Suppressor macrophage (primary cell): ENCODE measurements around the gene ZNF486.
"Not testable (repeated sequence)": the region's sequence is repeated elsewhere in the genome, so short reads cannot be mapped to it uniquely, and the experiment has no call there.

Source experiments
- DNase-seq, 4 experiments: peaks; one replicate each; pipeline ENCODE4 v3.0.0-alpha.2; 2020 to 2022

ZNF486 gene

DNA sequence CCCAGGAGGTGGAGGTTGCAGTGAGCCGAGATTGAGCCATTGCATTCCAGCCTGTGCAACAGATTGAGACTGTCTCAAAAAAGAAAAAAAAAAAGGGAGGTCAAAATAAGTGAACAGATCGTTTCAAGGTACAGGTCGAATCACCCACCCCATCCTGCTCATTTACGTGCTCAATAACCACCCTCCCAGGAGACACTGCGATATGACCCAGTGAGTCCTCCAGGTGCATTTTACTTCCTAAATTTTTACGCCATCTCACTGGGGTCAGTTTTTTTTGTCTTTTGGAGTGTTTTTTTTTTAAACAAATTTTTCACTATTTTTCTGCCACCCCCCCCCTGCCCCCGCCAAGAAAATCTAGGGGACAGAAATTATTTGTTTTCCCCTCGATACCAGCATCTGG is 68.1 kb downstream of the ZNF486 start:
- DNase-seq = no peak

DNA sequence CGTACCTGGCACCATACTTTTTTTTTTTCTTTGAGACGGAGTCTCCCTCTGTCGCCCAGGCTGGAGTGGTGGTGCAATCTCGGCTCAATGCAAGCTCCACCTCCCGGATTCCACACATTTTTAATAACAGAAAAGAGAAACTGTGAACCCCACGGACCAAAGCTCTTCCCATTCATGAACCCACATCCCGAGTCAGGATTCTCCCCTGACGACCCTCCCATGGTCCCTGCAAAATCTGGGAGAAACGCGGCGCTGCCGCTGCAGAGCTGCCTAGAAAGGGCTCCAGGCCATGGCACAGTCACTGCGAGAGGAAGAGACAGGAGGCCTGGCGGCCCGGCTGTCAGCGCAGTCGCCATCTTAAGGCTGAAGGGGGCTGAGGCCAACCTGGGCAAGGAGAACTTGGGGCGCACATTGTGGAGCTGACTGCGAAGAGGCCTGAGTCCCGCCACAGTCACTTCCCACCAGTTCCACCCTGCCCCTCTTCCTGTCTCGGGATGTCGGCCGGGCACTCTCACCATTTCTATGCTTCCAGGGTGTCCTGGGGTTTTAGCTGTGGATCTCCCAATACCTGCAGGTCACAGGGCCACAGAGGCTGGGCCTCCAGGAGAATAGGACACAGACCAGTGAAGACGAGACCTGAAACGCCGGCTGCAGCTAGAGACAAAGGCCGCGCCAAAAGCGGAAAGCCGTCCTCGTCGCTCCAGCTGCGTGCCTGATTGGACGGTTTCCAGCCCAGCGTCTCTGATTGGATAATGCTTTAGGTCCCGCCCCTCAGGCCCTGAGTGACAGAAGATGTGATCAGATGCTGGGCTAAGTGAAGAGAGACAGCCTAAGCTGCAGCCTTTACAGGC is 71.0 kb downstream of the ZNF486 start:
- DNase-seq = peak; percentile 80 to 88 (median 82)

DNA sequence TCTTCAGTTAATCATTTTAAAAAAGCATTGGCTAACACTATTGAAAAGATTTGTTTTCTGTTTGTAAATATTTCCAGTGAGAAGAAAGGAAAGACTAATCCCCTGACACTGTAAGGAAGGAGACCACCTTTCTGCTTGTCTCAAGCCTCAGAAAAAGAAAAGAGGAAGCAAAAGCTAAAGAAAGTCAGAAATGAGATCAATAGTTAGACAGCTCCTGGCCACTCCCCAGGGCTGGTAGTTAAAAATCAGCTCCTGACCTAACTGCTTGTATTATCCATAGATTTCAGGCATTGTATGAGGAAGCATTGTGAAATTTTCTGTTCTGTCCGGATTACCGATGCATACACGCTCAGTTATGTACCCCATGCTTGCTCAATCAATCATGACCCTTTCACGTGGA is 76.6 kb downstream of the ZNF486 start:
- DNase-seq = no peak

DNA sequence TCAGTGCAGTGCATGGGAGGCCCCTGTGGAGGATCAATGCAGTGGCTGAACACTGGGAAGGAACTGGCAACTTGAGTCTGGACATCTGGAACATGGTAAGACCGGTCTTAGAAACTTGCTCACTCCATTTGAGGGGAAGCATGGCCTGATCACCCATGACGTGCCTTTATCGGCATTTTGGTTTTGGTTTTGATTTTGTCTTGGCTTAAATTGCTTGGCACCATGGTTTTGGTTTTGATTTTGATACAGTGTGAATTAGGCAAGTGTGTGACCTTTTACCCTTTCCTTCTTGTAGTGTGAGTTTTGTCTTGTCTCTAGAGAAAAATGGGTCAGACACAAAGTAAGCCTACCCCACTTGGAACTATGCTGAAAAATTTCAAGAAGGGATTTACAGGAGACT is 77.3 kb downstream of the ZNF486 start:
- no peak for DNase-seq

DNA sequence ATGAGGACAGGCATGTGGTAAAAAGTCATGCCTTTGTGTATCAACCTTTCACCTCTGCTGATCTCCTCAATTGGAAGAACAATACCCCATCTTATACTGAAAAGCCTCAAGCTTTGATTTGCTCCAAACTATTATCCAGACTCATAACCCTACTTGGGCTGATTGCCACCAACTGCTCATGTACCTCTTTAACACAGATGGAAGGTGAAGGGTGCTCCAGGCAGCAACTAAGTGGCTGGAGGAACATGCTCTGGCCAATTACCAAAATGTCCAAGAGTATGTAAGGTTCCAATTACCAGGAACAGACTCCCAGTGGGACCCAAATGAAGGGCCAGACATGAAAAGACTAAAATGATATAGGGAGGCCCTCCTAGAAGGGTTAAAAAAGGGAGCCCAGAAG is 78.3 kb downstream of the ZNF486 start:
- no peak for DNase-seq

DNA sequence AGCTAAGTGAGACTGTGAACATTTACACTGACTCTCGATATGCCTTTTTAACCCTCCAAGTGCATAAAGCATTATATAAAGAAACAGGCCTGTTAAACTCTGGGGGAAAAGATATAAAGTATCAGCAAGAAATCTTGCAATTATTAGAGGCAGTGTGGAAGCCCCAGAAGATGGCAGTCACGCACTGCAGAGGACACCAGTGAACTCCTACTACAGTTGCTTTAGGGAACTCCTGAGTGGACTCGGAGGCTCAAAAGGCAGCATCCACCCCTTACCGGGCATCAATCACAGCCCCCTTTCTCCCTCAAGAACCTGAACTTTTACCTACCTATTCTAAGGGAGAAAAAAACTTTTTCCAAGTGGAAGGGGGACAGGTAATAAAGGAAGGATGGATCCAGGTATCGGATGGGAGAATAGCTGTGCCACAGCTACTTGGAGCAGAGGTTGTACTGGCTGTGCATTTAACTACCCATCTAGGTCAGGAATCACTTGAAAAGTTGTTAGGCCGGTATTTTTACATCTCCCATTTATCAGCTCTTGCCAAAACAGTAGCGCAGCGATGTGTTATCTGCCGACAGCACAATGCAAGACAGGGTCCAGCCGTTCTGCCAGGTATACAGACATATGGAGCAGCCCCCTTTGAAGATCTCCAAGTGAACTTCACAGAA is 80.1 kb downstream of the ZNF486 start:
- DNase-seq = peak in 2 of 4 experiments; percentile 15 to 25

DNA sequence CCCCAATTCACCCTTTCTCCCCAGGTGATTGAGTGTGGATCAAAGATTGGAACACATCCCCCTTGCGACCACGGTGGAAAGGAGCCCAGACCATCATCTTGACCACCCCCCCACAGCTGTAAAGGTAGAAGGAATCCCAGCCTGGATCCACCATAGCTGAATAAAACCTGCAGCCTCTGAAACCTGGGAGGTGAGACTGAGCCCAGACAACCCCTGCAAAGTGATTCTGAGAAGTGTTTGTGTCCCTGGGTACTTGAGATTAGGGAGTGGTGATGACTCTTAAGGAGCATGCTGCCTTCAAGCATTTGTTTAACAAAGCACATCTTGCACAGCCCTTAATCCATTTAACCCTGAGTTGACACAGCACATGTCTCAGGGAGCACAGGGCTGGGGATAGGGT is 81.2 kb downstream of the ZNF486 start:
- DNase-seq = not testable (repeated sequence)
